ENCODE results near the gene BUB3.

- TF ChIP-seq NFIC (IDR thresholded peaks at IDR 0.05) (no peak), EGR1 (IDR thresholded peaks at IDR 0.05) (no peak), FOXM1 (IDR thresholded peaks at IDR 0.05; ENCODE audit: borderline replicate concordance, low read depth) (no peak), TAF1 (IDR thresholded peaks at IDR 0.05; ENCODE audit: low read depth) (no peak), CEBPB (IDR thresholded peaks at IDR 0.05) (no peak), RAD21 (IDR thresholded peaks at IDR 0.05; ENCODE audit: low read depth) (no peak)
- TF ChIP-seq, protein P1, sequence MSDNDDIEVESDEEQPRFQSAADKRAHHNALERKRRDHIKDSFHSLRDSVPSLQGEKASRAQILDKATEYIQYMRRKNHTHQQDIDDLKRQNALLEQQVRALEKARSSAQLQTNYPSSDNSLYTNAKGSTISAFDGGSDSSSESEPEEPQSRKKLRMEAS (IDR thresholded peaks at IDR 0.05), result no peak
Measured at GRCh38 chr10:123164319-123164718, 10.1 kb downstream of the BUB3 start.

All from Ishikawa (cell line).